ENCODE results near the gene FRMD4B.
"Not testable (repeated sequence)": the region's sequence is repeated elsewhere in the genome, so short reads cannot be mapped to it uniquely, and the experiment has no call there.

The FRMD4B gene

DNA sequence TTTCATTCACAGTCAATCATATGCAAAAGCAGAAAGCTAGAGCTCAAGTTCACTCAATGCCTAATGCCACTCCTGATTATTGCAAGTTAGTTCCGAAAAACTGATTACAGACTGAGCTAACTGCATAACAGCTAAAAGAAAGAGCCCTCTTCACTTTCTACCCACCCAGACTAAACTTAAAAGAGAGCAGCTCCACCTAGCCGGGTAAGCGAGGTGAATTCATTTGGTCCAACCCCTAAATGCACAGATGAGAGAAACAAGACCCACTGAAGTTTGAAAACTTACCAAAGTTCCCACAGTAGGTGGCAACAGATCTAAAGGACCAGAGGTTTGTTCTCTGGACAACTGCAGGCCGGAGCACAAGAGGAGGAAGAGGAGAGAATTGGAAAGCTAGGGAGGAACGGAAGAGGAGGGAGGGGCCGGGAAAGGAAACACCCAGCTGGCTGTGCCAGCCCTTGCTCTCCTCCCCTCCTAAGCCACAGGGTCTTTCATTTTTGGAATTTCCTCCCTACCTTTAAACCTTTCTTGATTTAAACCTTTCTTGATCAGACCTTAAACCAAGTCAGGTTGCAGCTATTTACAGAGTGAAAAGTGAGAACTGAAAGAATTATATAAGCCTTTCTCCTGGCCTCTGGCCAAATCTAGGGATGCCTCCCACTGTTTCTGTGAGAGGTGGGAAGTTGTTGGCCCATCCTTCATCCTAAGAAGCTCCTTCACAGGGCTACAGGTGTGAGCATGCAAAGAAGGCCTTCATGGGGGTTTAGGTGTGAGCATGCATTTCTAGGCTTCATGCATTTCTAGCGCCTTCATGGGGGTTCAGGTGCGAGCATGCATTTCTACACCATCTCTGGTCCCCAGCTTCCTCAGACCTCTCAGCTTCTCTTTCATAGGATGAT is 148.8 kb downstream of the FRMD4B start:
- DNase-seq = no peak

DNA sequence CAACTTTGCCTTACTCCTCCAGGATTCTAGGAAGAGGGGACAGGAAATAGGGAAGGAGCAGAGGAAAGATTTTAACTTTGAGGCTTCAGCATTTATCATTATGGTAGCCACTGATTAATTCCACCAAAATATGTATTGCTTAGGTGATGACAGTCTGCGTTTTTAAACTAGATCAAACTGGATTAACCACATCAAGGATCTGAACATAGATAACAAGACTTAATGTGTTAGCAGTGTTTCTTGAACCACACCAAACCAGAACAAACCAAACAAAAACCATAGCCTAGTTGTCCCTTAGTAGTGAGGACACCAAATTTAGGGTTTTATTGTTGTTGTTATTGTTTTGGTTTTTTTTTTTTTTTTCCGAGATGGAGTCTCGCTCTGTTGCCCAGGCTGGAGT is 150.0 kb downstream of the FRMD4B start:
- peak; percentile 47 for DNase-seq

- not testable (repeated sequence) for DNase-seq
Measured at GRCh38 chr3:69235227-69235626, 150.7 kb downstream of the FRMD4B start.

DNA sequence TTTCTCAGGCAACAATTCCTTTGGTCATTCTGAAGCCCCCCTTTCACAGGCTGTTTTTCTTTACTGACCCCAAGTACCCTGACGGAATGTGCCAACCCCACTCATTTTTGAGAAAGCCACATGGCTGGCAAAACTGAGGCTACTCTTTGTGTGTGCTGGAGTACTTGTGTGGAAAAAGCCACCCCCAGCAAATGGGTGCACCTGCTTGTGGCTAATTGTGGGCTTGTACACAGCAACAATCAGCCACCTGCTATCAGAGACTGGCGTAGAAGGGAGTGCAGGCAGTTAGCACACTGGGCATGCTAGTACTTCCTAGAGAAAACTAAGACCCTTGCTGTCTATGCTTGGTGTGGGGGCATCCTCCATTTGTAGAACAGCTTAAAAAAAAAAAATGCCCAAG is 153.4 kb downstream of the FRMD4B start:
- DNase-seq = no peak

DNA sequence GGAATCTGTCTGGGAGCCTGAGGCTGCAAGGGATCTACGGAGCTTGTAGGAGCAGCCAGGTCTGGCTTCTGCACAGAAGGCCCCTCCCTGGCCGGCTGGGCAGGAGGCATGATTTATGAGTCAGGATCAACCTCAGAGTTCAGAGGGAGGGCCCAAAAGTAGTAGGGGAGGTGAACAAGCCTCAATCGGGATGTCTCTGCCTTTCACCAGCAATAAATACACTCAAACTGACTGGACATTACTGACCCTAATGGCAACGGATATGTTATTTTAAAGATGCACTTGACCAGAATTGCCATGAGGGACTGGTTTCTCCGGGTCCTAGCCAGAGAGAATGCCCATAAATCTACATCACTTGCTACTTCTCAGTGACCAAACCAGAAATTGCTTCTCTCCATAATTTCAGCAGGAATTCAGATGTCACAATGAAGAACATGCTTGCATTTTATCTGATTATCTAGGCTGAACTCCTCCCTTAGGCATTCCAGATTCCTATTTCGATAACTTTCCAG is 153.9 kb downstream of the FRMD4B start:
- DNase-seq = no peak

DNA sequence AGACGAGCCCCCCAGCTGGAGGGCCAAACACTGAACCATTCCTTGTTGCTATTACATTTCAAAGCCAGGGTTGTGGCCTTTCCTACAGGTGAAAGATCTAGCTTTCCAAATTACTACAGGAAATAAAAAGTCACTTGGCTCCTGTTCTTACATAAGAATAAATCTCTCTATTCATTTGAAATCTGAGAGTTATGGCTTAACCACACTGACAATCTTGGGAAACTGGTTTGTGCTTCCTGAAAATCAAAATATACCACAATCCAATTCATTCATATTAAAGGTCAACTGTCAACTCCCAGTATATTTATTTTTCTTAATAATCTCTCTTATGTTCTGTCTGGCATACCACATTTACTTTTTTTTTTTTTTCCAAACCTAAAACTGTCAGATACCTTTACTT is 159.8 kb downstream of the FRMD4B start:
- no peak for DNase-seq

- no peak for DNase-seq
Measured at GRCh38 chr3:69219101-69219708, 166.7 kb downstream of the FRMD4B start.

DNA sequence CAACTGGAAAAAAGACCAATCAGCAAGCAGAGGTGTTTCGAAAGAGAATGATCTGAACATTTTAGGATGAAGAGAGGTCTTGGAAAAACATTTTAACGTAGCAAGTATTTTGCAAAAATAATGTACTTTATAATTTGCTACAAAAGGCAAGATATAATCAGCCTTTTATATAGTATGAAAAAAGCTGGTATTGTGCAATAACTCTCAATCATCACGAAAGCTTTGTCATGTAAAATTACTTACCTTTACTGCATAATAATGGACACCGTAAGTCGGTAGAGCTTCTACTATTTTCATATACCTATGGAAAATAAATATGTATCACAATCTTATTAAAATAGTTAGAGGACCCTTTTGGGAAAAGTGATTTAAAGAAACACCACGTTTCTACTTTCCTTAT is 167.8 kb downstream of the FRMD4B start:
- no peak for DNase-seq

- DNase-seq = no peak
Measured at GRCh38 chr3:69216981-69217380, 168.9 kb downstream of the FRMD4B start.

DNA sequence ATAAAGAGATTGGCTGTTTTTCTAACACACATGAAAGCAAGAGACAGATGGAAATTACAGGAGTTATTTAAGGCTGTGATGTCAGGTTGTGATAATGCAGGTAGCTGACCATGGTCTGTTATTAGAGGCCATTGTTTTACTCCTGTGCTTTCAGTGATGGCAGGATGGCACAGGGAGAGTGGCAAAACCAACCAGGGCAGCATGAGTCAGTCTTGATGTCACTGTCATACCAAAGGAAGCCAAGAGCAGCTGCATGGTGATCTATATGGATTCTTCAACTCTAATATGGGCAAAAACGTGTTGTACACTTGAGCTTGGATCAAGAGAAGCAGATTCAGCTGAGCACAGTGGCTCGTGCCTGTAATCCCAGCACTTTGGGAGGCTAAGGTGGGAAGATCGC is 171.6 kb downstream of the FRMD4B start:
- DNase-seq = no peak

GRCh38 chr3:69212411-69213160 is 173.3 kb downstream of the FRMD4B start:
- no peak for DNase-seq

GRCh38 chr3:69210068-69210730 is 175.7 kb downstream of the FRMD4B start:
- no peak for DNase-seq

- DNase-seq = no peak
Measured at GRCh38 chr3:69209413-69209812, 176.5 kb downstream of the FRMD4B start.

- no peak for DNase-seq
Measured at GRCh38 chr3:69207031-69207430, 178.9 kb downstream of the FRMD4B start.

- no peak for DNase-seq
Measured at GRCh38 chr3:69205385-69205784, 180.5 kb downstream of the FRMD4B start.

- peak; percentile 24 for DNase-seq
Measured at GRCh38 chr3:69204315-69204957, 181.5 kb downstream of the FRMD4B start.

DNA sequence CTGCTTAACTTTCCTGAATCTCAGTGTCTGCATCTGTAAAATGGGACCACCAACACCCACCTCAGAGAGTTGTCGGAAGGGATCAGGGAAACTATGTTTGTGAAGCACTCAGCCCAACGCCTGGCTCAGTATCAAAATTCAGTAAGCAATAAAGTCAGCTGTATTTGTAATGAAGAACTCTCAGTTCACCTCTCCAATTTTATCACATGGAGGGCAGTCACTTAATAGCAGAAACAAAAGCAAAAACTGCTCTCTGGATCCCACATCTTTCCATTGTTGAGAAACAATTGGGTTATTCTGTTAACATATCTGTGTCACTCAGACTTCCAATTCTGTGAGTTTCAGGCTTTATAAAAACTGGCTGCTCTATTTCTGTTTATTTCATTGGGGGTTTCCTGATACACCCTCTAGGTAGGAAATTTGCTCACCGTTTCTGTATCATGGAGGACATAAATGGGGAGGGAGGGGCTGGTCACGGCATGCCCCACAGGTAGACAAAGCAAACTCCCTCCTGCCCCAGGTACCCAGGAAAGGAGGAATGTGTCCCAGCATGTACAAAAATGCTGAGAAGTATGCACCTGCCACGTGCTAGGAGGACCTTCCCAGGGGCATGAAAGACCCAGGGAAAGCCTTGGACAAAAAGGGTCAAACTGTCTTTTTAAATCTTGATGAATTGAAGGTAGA is 182.1 kb downstream of the FRMD4B start:
- DNase-seq = no peak

- no peak for DNase-seq
Measured at GRCh38 chr3:69201658-69202057, 184.2 kb downstream of the FRMD4B start.

- peak; percentile 51 for DNase-seq
Measured at GRCh38 chr3:69200384-69201068, 185.4 kb downstream of the FRMD4B start.

GRCh38 chr3:69199942-69200341 is 185.9 kb downstream of the FRMD4B start:
- peak; percentile 54 for DNase-seq

DNA sequence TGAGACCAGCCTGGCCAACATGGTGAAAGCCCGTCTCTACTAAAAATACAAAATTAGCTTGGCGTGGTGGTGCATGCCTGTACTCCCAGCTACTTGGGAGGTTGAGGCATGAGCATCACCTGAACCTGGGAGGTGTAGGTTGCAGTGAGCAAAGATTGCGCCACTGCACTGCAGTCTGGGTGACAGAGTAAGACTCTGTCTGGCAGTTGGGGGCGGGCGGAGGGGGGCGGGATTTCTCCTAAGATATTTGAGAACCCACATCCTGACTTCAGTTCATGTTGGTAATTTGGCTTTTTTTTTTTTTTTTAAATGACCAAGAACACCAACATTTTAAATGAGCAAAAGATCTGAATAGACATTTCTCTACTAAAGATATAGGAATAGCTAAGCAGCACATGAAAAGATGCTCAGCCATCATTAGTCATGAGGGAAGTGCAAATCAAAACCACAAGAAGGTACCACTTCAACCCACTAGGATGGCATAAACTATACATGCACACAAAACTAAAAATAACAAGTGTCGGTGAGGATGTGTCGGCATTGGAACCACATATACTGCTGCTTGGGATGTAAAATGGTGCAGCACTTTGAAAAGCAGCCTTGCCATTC is 187.9 kb downstream of the FRMD4B start:
- peak; percentile 66 for DNase-seq

Measured in CD4-positive, alpha-beta T cell treated with Interleukin-21 for 1 hour (primary cell).